ENCODE data around the gene KIAA1671.

DNA sequence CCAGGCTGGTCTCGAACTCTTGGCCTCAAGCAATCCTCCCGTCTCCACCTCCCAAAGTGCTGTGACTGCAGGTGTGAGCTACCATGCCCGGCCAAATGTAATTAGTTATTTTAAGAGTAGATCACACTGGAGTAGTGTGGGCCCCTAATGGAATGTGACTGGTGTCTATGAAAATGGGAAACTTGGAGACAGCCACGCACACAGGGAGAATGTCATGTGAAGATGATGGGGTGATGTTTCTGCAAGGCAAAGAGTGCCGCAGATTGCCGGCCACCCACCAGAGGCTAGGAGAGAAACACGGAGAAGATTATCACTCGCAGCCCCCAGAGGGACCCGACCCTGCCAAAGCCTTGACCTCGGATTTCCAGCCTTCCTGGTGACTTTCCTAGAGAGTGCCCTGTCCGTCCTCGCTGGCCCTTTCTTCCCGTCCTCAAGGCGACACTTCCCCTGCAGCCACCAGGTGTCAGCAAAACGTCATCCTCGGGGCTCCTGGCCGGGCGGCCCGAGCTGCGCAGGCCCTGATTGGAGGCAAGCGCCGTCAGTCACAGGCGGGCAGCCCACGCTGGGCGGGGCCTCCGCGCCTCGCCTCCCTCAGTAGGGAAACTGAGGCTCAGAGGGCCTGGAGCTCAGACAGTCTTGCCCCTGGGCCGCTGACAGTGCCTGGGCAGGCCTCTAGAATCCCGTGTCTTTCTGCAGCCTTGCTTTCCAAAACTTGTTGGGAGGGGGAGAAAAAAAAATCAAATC lies 283.2 kb downstream of the KIAA1671 start:
- TF ChIP-seq, protein P1, sequence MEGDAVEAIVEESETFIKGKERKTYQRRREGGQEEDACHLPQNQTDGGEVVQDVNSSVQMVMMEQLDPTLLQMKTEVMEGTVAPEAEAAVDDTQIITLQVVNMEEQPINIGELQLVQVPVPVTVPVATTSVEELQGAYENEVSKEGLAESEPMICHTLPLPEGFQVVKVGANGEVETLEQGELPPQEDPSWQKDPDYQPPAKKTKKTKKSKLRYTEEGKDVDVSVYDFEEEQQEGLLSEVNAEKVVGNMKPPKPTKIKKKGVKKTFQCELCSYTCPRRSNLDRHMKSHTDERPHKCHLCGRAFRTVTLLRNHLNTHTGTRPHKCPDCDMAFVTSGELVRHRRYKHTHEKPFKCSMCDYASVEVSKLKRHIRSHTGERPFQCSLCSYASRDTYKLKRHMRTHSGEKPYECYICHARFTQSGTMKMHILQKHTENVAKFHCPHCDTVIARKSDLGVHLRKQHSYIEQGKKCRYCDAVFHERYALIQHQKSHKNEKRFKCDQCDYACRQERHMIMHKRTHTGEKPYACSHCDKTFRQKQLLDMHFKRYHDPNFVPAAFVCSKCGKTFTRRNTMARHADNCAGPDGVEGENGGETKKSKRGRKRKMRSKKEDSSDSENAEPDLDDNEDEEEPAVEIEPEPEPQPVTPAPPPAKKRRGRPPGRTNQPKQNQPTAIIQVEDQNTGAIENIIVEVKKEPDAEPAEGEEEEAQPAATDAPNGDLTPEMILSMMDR (IDR thresholded peaks at IDR 0.05 in 8 of 11, conservative IDR thresholded peaks at IDR 0.05 in 3 of 11) = peak in 9 of 11 experiments; percentile 23 to 69 (median 56)
- TF ChIP-seq POLR2AphosphoS5 (IDR thresholded peaks at IDR 0.05) = peak in 2 of 3 donors; percentile 30 to 46

Measured in spleen (tissue), 7 donors.